DND-41 (cell line): Measurements from ENCODE around the gene CD52.

Source experiments
- ATAC-seq: fragments of 200-7000 bp; cut with Tn5 transposase; 3 replicates; pipeline ENCODE4 v1.9.1; 2021; ENCODE audit warnings: low read depth; ENCODE audit not compliant: insufficient read depth
- DNase-seq: peaks from one replicate; pipeline ENCODE4 v3.0.0-alpha.2; 2020
- H2AFZ ChIP-seq: 2 replicates; pipeline ENCODE4 v1.6.0; 2012; ENCODE audit warnings: low read depth, low read length
- H3K27ac ChIP-seq: 2 replicates; pipeline ENCODE4 v1.5.1; 2012; ENCODE audit warnings: low read length, inconsistent platforms
- H3K27me3 ChIP-seq: fragments of 200-600 bp; sonication (generic); 2 replicates; pipeline ENCODE4 v1.6.0; 2012; ENCODE audit warnings: low read length, mild to moderate bottlenecking, inconsistent platforms; ENCODE audit not compliant: insufficient read depth, poor library complexity
- H3K36me3 ChIP-seq: 2 replicates; pipeline ENCODE4 v1.5.1; 2012; ENCODE audit warnings: low read length, inconsistent platforms; ENCODE audit not compliant: insufficient read depth
- H3K4me1 ChIP-seq: 2 replicates; pipeline ENCODE4 v1.5.1; 2012; ENCODE audit warnings: mild to moderate bottlenecking, low read length; ENCODE audit not compliant: insufficient read depth
- H3K4me2 ChIP-seq: 2 replicates; pipeline ENCODE4 v1.6.0; 2012; ENCODE audit warnings: mild to moderate bottlenecking, moderate library complexity, low read length, inconsistent platforms; ENCODE audit not compliant: insufficient read depth
- H3K4me3 ChIP-seq, 2 experiments: fragments of 200-600 bp in 1 of 2; shearing (Covaris generic) in 1 of 2; 2 replicates each; pipeline ENCODE4 v1.5.1; 2012 to 2016; ENCODE audit warnings: inconsistent platforms in 2 of 2, low read length in 2 of 2, mild to moderate bottlenecking in 2 of 2, low read depth in 1 of 2, moderate library complexity in 1 of 2
- H3K79me2 ChIP-seq: 2 replicates; pipeline ENCODE4 v1.6.0; 2012; ENCODE audit warnings: low read length, inconsistent platforms; ENCODE audit not compliant: insufficient read depth
- H3K9ac ChIP-seq: 2 replicates; pipeline ENCODE4 v1.6.0; 2012; ENCODE audit warnings: low read depth, mild to moderate bottlenecking, inconsistent platforms, low read length, moderate library complexity
- H3K9me3 ChIP-seq: 2 replicates; pipeline ENCODE4 v1.5.1; 2012; ENCODE audit warnings: low read length, moderate library complexity, mild to moderate bottlenecking, inconsistent platforms; ENCODE audit not compliant: insufficient read depth, severe bottlenecking
- H4K20me1 ChIP-seq: 2 replicates; pipeline ENCODE4 v1.6.0; 2012; ENCODE audit warnings: low read length; ENCODE audit not compliant: insufficient read depth
- CTCF ChIP-seq: IDR thresholded peaks from 2 replicates; pipeline ENCODE4 v1.5.1; 2012; ENCODE audit warnings: borderline replicate concordance, low read length, moderate library complexity, mild to moderate bottlenecking; ENCODE audit not compliant: poor library complexity, severe bottlenecking; ENCODE audit errors: extremely low read depth
- EZH2 ChIP-seq: IDR thresholded peaks from 3 replicates; pipeline ENCODE4 v1.6.1; 2012; ENCODE audit warnings: borderline replicate concordance, low read depth, mild to moderate bottlenecking, moderate library complexity, low read length, inconsistent platforms; ENCODE audit not compliant: severe bottlenecking

The CD52 gene

DNA sequence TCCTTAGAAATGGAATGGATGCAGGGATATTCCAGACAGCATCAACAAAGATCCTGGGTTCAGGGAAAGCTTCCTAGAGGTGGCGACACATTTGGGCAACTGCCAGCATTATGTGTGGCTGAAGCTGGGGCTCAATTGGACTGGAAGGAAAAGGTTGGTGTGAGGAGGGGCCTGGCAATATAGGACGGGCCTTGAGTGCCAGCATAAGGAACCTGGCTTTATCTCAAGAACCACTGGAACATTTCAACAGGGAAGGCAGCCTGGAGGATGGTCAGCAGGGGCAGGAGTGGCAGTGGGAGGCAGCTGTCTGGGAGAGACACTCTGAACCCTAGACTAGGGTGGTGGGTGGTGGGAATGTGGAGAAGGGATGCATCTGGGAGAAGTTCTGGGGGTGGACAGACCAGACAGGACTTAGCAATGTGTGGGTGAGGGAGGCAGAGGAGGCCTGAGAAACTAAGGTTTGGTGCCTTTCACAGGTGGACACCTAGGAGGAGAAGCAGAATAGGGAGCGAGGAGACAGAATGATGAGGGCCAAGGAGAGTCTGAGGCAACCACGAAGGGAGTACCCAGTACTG lies 34.4 kb upstream of the CD52 start:
- TF ChIP-seq EZH2 (no peak), CTCF (no peak)
- Histone ChIP-seq H2AFZ (no peak overlapping the region), H3K79me2 (peaks cover 29% of the 10 kb centered on the region), H3K9ac (no peak overlapping the region), H3K27me3 (no peaks in the 10 kb centered on the region), H3K4me1 (peaks cover 77% of the 10 kb centered on the region), H3K27ac (peak overlapping the region; percentile 15), H3K4me2 (no peak overlapping the region), H4K20me1 (peaks cover 17% of the 10 kb centered on the region; the same call in 1 of the 2 replicates), H3K4me3 (no peak overlapping the region), H3K36me3 (peaks cover 43% of the 10 kb centered on the region), H3K9me3 (no peaks in the 10 kb centered on the region)
- DNase-seq (no peak), ATAC-seq (no peak)

DNA sequence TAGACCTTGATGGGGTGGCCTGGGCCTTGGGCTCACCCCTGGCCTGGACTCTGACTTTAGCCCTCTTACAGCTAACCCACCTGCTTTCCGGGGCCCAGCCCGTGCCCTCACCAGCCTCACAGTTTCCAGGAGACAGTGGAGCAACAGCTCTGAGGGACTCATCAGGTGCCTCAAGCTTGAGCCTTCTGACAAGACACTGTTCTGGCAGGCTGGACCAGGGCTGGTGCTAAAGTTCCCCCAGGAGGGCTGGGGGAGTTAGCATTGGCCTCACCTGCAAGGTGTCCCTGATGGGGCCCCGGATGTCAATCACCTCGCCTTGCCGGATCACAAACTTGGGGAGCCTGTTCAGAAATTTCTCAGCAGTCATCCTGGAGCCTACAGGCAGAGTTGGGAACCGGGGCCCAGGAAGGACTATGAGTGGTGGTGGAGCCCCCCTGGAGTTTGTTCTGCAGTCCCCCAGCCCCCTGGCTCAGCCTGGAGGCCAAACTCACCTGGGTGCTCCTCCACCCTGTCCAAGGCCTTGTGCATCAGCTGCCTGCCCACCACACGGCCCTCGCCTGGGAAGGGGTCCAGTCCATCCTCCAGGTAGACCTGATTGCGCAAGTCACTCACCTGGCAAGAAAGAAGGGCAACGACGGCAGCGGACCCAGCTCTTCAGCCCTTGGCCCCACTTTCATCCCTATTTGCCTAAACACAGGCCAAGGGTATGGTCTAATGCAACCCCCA lies 33.7 kb upstream of the CD52 start:
- Histone ChIP-seq H3K9me3 (no peaks in the 10 kb centered on the region), H4K20me1 (peaks cover 17% of the 10 kb centered on the region; the same call in 1 of the 2 replicates), H3K9ac (no peak overlapping the region), H3K27ac (peak overlapping the region; percentile 93), H3K79me2 (peaks cover 28% of the 10 kb centered on the region), H2AFZ (no peak overlapping the region), H3K4me1 (peaks cover 77% of the 10 kb centered on the region), H3K27me3 (no peaks in the 10 kb centered on the region), H3K4me3 (no peak overlapping the region), H3K4me2 (no peak overlapping the region), H3K36me3 (peaks cover 42% of the 10 kb centered on the region)
- ATAC-seq = no peak
- no peak for DNase-seq
- no peak for TF ChIP-seq EZH2
- no peak for TF ChIP-seq CTCF

GRCh38 chr1:26284597-26285347 lies 33.0 kb upstream of the CD52 start:
- DNase-seq (peak; percentile 85), ATAC-seq (peak; percentile 41)
- no peaks in the 10 kb centered on the region for H3K9me3 ChIP-seq
- no peak overlapping the region for H3K4me3 ChIP-seq
- peak overlapping the region; percentile 93 for H3K27ac ChIP-seq
- H3K79me2 ChIP-seq = peaks cover 21% of the 10 kb centered on the region
- H3K36me3 ChIP-seq = peaks cover 42% of the 10 kb centered on the region
- no peaks in the 10 kb centered on the region for H3K27me3 ChIP-seq
- peaks cover 78% of the 10 kb centered on the region for H3K4me1 ChIP-seq
- H4K20me1 ChIP-seq = peaks cover 17% of the 10 kb centered on the region; the same call in 1 of the 2 replicates
- no peak overlapping the region for H3K9ac ChIP-seq
- H3K4me2 ChIP-seq = no peak overlapping the region
- no peak overlapping the region for H2AFZ ChIP-seq
- no peak for TF ChIP-seq EZH2
- peak; percentile 84 for TF ChIP-seq CTCF
